ENCODE results near the gene IGSF23. TPM values are rescaled to one million over a fixed set of nuclear protein-coding genes. Genes with fewer than 3 reads are reported as not detected.
"Not testable (repeated sequence)": the region's sequence is repeated elsewhere in the genome, so short reads cannot be mapped to it uniquely, and the experiment has no call there.

IGSF23 gene
- polyA plus RNA-seq, 12 donors: not detected

DNA sequence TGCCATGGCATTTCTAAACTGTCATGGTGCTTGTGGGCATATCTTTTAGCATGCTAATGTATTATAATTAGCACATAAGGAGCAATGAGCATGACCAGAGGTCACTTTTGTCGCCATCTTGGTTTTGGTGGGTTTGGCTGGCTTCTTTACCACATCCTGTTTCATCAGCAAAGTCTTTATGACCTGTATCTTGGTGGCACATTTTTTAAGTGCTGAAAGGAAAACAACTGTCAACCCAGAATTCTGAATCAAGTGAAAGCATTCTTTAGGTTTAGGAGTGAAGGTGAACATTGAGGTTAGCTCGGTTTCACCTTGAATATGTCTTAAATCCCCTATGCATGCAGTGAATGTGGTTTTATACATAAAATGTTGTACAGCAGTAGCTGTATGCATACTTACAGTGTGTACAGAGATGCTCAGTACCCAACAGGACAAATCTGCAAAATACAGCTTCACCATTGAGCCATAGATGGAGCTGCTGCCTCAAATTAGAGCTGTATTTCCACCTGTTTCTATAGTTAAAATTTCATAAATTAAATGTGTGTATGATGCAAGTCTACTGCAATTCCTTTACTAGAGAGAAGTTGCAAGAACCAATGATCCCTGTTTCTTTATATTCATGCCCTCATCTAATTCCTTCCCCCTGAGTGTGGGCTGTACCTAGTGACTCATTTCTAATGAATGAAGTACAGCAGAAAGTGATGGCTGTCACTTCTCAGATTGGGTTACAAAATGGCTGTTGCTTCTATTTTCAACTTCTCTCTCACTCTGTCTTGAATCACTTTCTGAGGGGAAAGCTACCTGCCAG, 25.2 kb upstream of the IGSF23 start:
- no peak for DNase-seq

DNA sequence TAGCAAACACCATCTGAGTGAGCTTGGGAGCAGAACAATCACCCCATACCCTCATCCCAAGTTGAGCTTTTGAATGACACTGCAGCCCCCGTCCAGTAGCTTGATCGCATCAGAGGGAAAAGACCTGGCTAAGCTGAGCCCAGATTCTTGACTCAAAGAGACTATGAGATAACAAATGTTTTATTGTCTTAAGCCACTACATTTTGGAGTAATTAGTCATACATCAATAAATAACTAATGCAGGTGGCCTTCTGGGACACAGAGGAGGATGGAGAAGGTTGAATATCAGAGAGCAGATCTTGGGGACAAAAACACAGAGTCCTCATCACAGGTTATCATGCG, 24.6 kb upstream of the IGSF23 start:
- no peak for DNase-seq

DNA sequence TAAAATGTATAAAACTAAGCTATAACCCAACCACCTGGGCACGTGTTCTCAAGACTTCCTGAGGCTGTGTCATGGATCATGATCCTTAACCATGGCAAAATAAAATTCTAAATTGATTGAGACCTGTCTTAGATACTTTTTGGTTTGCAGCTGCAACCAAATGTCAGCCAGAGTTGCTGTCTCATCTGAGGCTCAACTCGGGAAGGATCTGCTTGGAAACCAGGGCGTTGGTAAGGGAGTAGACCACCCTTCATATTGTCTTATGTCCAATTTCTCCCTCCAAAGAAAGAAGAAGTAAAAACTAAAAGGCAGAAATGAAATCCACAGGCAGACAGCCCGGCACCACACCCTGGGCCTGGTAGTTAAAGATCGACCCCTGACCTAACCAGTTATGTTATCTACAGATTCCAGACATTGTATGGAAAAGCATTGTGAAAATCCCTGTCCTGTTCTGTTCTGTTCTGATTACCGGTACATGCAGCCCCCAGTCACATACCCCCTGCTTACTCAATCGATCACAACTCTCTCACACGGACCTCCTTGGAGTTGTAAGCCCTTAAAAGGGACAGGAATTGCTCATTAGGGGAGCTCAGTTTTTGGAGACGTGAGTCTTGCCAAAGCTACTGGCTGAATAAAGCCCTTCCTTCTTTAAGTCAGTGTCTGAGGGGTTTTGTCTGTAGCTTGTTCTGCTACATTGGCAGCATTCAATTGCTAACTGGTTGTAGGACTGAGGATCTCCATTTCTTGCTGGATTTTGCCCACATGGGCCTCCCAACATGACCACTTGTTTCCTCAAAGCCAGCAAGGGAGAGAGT, 22.9 kb upstream of the IGSF23 start:
- DNase-seq: no peak

DNA sequence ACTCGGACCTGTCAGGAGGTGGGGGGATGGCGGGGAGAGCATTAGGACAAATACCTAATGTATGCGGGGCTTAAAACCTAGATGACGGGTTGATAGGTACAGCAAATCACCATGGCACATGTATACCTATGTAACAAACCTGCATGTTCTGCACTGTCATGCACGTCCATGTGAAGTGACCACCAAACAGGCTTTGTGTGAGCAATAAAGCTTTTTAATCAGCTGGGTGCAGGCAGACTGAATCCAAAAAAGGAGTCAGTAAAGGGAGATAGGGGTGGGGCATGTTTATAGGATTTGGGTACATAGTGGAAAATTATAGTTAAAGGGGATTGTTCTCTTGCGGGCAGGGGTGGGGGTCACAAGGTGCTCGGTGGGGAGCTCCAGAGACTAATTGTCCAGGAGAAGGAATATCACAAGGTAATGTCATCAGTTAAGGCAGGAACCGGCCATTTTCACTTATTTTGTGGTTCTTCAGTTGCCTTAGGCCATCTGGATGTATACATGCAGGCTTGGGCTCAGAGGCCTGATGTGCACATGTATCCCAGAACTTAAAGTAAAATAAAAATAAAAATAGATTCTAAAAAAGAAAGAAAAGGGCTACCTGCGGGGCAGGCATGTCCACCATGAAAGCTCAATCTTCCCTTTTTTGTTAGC, 21.9 kb upstream of the IGSF23 start:
- not testable (repeated sequence) for DNase-seq

DNA sequence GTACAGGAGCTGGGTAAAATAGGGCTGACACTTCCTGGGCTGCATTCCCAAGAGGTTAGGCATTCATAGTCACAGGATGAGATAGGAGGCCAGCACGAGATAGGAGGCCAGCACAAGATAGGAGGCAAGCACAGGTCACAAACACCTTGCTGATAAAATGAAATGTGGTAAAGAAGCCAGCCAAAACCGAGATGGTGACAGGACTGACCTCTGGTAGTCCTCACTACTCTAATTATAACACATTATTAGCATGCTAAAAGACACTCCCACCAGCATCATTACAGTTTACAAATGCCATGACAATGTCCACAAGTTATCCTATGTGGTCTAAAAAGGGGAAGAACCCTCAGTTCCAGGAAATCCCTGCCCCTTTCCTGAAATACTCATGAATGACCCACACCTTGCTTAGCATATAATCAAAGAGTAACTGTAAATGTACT, 20.9 kb upstream of the IGSF23 start:
- DNase-seq: no peak

DNA sequence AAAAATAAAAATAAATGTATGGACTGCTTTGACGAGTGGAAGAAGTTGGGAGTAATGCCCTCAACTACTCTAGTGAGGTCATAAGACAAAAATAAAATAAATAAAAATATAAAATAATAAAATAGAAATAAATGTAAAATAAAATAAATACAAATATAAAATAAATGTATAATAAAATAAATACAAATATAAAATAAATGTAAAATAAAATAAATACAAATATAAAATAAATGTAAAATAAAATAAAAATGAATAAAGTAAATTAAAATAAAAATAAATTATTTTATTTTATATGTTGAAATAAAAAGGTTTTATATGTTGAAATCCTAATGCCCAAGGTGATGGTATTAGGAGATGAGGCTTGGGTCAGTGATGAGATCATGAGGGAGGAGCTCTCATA, 20.1 kb upstream of the IGSF23 start:
- no peak for DNase-seq

DNA sequence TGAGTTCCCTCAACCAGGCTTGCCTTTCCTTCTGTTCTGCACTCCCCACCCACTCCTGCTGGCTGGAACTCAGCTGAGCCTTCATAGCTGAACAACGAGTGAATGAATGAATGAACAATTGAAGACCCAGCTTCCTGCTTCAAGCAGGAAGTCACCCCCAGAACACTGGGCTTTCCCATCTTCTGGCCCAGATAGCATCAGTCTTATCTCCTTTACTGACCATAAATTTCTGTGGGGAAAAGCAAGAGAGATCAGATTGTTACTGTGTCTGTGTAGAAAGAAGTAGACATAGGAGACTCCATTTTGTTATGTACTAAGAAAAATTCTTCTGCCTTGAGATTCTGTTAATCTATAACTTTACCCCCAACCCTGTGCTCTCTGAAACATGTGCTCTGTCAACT, 19.5 kb upstream of the IGSF23 start:
- not testable (repeated sequence) for DNase-seq

DNA sequence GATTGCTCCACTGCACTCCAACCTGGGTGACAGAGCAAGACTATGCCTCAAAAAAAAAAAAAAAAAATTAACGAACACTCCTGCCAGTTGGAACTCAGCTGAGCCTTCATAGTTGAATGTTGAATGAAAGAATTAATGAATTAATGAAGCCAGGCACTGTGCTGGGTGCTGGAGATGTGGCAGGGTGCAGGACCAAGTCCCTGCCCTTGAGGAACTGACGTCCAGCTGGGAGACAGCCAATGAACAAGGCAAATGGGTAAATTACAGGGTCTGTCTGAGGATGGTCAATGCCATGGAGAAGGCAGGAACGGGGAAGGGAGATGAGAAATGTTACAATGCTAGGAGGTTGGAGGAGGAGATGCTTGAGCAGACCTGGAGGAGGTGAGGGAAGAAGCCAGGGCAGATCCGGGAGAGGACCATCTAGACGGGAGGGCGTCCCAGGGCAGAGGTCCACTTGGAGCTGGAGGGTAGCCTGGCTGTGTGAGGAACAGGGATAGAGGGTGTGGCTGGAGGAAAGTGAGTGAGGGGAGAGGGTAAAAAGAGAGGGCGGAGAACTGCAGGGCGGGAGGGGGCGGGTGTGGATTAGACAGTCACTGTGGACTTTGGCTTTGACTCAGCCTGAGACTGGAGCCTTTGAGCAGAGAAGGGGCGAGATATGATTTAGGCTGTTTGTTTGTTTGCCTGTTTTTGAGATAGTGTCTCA, 16.8 kb upstream of the IGSF23 start:
- DNase-seq: no peak

DNA sequence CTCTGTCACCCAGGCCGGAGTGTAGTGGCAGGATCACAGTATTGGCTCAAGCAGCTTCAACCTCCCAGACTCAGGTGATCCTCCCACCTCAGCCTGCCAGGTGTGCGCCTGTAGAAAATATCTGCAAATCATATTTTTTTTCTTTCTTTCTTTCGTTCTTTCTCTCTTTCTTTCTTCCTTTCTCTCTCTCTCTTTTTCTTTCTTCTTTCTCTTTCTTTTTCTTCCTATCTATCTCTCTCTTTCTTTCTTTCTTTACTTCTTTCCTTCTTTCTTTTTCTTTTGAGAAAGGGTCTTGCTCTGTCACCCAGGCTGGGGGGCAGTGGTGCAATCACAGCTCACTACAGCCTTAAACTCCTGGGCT, 16.3 kb upstream of the IGSF23 start:
- no peak for DNase-seq

DNA sequence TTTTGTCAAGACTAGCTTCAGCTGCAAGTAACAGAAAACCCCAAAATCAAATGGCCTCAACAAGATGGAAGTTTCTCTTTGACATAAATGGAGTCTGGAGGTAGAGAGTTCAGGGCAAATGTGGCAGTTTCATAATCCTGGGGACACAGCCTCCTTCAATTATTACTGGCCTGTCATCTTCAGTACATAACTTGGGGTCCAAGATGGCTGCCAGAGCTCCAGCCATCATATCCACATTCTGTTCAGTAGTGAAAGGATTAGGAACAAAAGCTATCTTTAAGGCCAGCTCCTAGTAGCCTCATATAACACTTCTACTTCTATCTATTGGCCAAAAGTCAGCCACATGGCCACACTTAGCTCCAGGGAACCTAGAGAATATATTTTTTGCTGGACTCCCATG, 15.0 kb upstream of the IGSF23 start:
- DNase-seq: no peak

DNA sequence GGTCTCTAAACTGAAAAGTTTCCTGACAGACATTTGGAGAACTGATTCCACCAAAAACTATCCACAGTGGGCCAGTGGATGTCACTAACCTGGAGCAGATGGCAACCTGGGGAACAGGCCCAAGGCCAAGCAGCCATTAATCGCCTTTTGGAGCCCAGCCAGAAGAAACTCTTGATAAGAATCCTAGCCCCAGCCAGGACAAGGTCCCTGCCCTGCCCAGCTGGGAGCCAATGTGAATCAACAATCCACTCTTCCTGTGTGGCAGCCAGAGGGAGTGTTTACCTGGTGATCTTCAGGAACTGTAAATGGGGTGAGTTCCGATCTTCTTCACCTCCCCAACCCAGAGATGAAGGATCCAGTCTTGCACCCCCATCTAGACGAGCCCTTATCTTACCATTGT, 14.5 kb upstream of the IGSF23 start:
- DNase-seq: no peak

DNA sequence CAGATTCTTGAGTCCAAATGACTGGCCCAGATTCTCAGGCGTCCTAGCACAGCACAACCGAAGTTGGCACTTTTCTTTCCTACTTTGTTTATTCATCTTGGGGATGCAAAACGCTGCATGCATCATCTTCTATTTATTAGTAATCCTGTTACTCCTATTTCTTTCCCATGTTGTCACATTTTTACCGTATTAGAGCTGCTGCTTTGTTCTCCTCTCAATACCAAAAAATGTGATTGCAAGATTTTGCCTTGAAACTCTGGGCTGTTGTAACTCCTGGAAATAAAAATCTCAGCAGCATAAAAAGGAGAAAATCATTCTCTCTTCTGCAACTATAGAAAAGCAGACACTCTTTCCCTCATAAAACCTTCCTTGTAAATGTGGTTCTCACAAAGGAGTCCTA, 12.9 kb upstream of the IGSF23 start:
- DNase-seq: no peak

DNA sequence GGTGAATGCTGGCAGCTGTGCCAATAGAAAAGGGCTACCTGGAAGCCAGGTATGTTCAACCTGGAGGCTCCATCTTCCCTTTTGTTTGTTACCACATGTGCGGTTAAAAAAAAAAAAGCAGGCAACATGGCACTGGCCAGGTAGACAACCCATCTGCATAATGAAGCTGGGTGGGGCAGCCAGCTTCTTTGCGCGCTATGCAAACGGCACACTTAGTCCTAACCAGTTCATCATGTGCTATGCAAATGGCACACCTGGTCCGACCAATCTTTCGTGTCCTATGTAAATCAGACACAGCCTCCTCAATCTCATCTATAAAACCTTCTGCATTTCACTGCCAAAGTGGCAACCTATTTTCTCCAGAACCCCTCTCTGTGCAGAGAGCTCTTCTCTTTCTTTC, 11.3 kb upstream of the IGSF23 start:
- no peak for DNase-seq

DNA sequence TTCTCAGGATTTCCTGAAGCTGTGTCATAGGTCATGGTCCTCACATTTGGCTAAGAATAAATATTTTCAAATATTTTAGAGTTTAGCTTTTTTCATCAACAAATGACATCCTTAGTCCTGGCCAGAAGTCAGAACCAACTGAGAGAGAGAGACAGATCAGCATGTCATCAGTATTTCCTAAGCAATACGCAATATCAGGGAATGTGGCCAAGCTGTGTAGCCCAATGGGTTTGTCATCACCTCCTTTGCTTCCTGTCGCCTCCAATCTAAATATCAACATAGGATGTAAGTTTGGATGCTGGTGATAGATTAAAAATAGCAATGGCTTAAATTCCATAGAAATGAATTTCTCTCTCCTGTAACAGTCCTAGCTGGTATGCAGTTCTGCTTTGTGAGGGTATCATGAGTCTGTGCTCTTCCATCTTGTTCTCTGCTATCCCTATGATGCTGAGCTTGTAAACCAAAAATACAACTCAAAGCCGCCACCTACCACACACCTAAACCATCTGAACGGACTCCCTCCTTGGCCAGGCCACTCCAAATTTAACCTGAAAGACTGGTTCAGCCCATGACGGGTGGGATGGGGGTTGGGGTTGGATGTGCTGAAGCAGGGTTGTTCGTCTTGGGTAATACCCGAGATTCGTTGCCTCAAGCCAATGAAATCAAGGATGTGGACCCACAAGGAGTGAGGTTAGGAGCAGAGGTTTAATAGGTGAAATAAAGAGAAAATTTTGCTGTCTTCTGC, 10.0 kb upstream of the IGSF23 start:
- DNase-seq: no peak

DNA sequence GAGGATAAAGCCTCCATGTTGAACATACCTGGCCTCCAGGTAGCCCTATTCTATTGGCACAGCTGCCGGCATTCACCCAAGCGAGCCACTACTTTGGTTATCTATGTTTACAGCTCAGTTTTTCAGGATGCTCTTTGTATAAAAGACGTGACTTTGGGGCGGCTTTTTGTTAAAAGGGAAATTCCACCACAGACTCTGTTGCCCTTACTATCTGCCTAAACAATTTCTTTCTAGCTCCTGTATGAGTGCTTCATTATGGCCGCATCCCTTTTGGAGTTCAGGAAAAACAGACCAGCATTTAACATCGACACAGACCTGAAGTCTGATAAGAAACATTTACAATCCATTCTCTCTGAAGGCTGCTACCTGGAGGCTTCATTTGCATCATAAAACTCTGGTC, 9.1 kb upstream of the IGSF23 start:
- no peak for DNase-seq

DNA sequence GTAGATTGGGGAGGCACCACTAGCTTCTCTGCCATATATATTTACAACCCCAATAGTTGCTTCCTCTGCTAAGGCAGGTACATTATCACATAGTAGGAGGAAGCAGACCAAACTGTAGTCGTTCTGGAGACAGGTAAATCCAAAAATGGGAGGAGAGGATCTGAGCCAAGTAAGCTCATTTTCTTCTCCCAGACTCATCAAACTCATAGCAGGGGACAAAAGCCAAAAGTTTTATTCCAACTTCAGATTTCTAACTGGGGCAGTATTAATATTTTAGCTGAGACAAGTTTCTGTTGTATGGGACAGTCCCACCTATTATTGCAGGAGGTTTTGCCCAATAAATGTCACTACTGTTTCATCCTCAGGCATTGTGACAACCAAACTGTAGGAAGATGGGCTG, 7.8 kb upstream of the IGSF23 start:
- DNase-seq: no peak

DNA sequence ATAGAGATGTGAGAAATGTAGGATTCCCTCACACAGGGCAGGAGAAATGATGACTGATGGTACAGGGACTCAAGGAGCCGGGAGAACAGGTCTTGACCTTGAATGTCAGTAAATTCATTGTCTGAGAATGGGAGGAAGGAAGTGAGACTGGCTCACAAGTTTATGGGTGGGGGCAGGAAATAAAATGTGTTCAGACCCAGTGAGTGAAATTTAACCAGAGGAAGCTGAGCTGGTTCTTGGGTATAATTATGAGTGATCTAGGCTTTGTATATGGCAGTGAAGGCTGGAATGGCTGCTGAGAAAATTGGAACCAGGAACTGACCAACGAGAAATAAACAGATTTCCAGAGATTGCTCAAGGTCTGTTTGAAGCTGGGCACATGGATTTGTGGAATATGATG, 6.3 kb upstream of the IGSF23 start:
- no peak for DNase-seq

DNA sequence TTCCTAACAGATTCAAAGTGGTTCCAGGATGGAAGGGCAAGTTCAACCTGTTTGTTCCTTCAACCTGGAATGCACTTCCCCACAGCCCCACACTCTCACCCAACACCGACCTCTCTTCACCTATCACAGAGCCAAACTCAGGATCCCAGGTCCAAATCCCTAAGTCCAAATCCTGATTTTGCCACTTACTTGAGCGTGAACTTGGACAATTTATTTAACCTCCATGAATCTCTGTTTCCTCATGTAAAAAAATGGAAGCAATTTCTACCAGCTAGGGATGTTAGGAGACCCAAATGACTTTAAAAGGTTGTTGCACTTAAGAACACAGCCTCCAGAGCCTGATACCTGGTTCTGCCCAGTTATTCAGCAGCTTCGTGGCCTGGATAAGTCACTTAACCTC, 5.4 kb upstream of the IGSF23 start:
- no peak for DNase-seq

DNA sequence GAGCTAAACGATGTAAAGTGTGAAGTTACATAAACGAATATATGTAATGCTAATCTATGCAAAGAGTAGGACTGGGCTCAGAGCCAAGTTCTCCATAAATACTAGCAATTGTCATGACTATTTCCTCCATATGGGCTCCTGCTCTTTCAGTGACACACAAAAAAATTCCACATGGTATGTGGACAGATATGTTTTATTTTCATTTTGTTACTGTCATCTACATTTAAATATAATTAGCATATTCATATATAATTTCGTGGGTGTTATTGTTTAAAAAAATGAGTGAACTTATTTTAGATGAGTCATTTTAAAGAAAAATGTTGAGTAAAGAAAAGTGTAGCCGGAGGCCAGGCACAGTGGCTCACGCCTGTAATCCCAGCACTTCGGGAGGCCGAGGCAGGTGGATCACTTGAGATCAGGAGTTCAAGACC, 5.0 kb upstream of the IGSF23 start:
- DNase-seq: no peak

DNA sequence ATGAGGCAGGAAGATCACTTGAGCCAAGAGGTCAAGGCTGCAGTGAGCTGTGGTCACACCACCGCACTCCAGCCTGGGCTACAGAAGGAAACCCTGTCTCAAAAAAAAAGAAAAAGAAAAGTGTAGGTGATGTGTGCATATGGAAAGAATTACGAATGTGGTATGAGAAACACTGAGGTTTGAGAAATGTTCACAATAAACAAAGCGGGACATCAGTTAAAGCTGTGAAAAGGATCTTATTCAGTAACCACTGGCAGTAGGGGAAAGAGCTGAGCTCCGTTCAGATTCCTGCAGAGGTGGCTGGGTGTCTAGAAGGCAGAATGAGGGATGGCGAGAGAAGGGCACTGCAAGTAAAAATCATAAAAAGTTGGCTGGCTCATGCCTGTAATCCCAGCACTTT, 4.1 kb upstream of the IGSF23 start:
- no peak for DNase-seq

DNA sequence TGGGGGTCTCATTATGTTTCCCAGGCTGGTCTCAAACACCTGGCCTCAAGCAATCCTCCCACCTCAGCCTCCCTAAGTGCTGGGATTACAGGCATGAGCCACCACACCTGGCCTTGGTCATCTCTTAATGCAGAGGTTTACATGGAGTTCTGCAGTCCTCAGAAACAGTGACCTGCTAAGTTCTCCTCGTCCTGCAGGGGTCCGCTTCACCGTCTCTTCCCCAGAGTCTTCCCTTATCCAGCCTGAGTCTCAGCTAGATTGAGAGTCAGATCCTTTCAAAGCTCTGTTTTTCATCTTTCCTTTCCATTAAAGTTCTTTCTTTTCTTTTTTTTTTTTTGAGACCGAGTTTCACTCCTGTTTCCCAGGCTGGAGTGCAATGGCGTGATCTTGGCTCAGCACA, 2.9 kb upstream of the IGSF23 start:
- not testable (repeated sequence) for DNase-seq
